MM.1S (cell line): ENCODE data around the gene TRMT1L.

Experiments used
- EZH2 ChIP-seq: fragments of 300-600 bp; sonication (generic); optimal IDR thresholded peaks from 2 replicates; pipeline ENCODE3; 2017; ENCODE audit warnings: low read depth, mild to moderate bottlenecking, antibody characterized with exemption, low read length, mixed read lengths
- EZH2phosphoT487 ChIP-seq: fragments of 300-600 bp; sonication (generic); IDR thresholded peaks from 2 replicates; pipeline ENCODE4 v1.6.1; 2018; ENCODE audit warnings: antibody characterized with exemption, low read length
- TF ChIP-seq, protein P1 (sequence below): fragments of 300-600 bp; sonication (generic); IDR thresholded peaks from 2 replicates; pipeline ENCODE4 v1.5.1; 2016; ENCODE audit warnings: antibody characterized with exemption, low read length, mixed read lengths

DNA sequence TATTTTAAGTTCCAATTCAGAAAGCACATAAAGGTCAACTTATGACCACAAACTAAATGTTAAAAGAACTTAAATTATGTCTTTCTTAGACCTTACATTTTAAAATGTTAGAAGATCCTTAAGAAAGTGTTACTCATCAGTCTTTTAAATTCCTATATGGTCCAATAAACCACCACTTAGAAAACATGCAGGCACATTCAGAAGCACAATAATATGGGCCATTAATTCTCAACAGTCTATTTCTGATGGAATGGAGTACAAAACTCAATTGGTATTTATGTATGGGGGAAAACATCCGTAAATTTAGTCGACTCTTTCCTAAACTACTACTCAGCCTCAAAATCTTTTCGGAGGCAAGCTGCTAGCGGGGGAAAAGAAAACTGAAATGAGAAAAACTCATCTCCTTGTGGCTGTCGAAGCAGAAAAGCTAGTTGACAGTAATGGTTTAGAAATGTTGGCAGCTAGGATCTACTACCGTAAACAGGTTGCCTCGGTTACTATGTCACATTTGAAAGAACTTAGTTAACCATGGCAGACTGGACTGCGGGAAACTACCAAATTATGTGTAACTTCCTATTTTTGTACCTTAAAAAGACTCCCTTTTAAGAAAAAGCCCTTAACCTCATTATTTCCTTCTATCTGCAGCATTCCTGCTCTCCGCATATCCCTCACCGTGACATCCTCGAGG lies 1.0 kb downstream of the TRMT1L start:
- TF ChIP-seq, protein P1, sequence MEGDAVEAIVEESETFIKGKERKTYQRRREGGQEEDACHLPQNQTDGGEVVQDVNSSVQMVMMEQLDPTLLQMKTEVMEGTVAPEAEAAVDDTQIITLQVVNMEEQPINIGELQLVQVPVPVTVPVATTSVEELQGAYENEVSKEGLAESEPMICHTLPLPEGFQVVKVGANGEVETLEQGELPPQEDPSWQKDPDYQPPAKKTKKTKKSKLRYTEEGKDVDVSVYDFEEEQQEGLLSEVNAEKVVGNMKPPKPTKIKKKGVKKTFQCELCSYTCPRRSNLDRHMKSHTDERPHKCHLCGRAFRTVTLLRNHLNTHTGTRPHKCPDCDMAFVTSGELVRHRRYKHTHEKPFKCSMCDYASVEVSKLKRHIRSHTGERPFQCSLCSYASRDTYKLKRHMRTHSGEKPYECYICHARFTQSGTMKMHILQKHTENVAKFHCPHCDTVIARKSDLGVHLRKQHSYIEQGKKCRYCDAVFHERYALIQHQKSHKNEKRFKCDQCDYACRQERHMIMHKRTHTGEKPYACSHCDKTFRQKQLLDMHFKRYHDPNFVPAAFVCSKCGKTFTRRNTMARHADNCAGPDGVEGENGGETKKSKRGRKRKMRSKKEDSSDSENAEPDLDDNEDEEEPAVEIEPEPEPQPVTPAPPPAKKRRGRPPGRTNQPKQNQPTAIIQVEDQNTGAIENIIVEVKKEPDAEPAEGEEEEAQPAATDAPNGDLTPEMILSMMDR: no peak
- TF ChIP-seq EZH2 (no peak), EZH2phosphoT487 (no peak)
